HuH-7 (cell line): Measurements from ENCODE around the gene DHCR7.

Experiments used
- DNase-seq: peaks from one replicate; pipeline ENCODE4 v3.0.0; 2011; ENCODE audit warnings: low spot score

Gene DHCR7

GRCh38 chr11:71477641-71478527 lies 29.7 kb upstream of the DHCR7 start:
- DNase-seq: no peak

GRCh38 chr11:71476926-71477640 lies 28.9 kb upstream of the DHCR7 start:
- DNase-seq: no peak

GRCh38 chr11:71476031-71476430 lies 27.8 kb upstream of the DHCR7 start:
- no peak for DNase-seq

GRCh38 chr11:71474771-71475483 lies 26.7 kb upstream of the DHCR7 start:
- no peak for DNase-seq

GRCh38 chr11:71474141-71474770 lies 26.1 kb upstream of the DHCR7 start:
- DNase-seq: no peak

DNA sequence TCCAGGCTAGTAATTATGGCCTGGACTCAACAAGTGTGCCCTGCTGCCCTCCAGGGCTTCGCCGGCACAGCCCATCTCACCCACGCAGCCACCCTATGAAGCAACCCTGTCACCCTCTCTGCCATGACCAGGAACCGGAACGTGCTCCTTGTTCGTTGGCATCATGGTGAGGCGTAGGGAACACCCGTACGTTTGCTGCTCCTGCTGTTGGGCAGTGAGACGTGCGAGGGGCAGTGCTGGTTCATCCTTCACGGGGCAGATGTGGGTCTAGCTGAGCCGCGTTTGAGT lies 25.5 kb upstream of the DHCR7 start:
- DNase-seq: no peak

DNA sequence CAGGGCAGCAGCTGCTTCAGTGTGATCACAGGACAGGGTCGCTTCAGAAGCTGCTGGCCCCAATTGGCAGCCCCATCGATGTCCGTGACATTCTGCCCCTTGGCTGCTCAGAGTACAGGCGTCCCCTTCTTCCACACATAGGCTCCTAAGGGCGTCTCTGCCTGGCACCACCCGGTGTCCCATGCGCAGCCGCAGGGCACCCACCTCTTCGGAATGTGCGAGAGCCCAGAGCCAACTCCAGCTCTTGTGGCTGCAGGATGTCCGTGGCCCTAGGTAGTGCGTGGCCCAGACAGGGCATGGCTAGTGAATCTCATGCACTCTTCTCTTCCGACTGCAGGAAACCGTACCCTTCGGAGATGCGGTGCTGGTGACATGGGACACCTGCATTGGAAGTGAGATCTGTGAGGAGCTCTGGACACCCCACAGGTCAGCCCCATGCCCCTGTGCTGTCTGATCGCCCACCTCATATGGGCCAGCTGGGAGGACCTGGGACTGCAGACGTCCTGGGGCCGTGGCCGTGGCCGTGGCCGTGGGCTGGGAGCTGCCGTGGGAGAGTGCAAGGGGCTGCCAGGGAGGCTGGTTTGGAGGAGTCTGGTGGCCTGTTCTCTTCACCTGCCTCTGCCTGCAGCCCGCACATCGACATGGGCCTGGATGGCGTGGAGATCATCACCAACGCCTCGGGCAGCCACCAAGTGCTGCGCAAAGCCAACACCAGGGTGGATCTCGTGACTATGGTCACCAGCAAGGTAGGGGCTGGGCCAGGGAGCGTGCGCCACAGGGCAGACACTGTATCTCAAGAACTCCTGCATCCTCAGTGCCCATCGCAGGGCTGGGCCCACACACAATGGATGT lies 25.0 kb upstream of the DHCR7 start:
- no peak for DNase-seq

DNA sequence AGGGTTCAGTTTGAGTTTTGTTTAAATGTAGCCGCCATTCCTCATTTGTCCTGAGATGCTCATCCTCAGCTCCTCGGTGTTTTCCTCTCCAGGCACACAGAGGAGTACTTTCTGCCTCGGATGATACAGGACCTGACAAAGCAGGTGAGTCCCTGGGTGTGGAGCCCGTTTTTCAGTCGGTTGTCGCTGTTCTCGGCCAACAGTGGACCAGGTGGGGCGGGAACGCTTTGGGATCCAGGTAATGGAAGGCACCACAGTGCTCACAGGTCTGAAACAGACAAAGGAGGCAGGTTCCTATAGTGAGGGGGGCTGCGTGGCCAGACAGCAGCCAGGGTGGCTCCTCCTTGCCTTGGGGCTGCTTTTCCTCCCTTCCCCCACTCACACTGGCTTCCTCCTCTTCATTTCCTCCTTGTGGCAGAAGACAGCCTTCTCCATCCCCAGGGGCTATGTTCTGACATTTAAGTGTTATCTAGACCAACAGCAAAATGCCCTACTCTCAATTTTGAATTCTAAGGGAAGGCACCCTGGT lies 24.2 kb upstream of the DHCR7 start:
- DNase-seq: no peak

DNA sequence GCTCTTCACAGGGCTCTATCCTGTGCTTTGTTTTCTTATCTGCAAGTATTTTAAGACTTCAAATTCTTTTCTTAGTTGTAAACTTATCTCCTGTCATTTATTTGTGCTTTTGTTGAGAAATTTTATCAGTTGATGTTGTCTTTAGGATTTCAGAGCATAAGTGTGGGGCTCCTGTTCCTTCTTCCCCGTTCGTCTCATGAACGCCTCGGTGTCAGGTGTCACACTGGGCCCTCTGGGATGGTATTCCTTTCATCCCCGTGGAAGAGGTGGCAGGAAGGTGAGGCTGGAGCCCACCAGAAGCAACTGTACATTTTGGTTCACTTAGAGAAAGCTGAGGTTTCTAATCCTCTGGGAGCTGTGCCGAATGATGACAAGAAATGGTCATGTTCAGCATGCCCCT lies 22.8 kb upstream of the DHCR7 start:
- no peak for DNase-seq

DNA sequence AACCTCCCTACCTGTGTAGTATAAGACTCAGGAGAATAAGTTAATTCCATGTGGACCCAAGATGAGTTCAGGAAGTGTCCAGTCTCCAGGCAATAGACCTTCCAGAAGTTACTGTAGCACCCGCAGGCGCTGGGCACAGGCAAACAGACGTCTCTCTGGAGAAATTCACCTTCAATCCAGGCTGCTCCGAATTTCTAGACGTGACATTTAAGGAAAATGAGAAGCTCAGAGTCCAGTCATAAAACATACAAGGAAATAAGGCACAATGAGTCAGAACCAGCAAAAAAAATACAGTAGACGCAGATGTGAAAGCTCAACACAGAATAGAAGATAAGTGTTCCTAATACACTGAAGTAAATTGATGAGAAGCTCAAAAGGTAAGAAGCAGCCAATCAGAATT lies 19.0 kb upstream of the DHCR7 start:
- no peak for DNase-seq

GRCh38 chr11:71466358-71466757 lies 18.2 kb upstream of the DHCR7 start:
- DNase-seq: no peak

DNA sequence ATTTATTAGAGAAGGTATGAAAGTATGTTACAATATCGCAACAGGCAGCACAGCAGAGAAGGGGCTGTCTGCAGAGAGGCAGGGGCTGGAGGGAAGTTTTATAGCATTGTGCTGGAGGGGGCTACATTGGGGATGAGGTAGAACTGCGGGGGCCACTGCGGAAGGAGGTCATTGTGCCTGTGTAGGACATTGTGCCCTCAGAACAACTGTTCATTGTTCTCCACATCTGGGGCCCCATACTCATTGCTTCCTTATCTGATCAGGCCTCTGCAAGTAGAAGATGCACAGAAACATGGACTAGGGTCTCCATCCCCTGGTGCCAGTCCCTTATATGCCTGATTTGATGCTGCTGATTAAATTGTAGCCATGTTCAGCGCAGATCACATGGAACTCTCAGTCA lies 16.9 kb upstream of the DHCR7 start:
- no peak for DNase-seq

- DNase-seq: no peak
These were observed 15.4 kb upstream of the DHCR7 start for GRCh38 chr11:71463331-71464211.

GRCh38 chr11:71462726-71463125 lies 14.5 kb upstream of the DHCR7 start:
- no peak for DNase-seq

DNA sequence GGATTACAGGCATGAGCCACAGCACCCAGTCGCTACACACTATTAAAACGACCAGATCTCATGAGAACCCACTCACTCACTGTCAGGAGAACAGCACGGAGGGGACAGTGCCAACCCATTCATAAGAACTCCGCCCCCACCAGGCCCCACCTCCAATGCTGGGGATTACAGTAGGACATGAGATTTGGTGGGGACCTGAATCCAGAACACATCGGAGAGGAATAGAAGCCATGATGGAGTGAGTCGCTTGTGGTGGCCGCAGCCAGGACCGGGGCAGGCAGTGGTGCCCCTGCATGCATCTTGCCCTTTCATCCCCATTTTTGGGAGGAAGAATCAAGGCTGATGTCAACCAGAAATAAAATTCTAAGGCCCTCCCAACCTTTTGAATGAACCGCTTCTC lies 13.5 kb upstream of the DHCR7 start:
- DNase-seq: no peak

DNA sequence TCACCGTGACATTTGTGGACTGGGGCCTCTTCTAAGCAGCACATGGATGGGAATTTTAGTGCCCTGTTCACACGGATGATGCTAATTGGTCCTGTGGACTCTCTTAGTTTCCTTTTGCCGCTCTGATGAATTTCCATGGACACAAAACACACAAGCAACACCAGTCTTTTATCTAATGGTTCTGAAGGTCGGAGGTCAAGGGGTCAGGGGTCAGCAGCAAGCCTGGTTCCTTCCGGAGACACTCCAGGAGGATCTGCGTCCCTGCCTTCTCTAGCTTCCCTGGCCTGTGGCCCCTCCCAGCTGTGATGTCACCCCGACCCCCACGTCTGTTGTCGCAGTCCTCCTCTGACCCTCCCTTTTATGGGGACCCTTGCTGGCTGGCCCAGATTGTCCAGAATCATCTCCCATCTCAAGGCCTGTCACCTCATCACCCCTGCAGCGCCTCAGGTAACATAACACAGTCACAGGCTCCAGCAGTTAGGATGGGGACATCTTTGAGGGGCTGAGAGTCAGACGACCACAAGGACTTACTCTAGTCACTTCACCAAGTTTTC lies 11.7 kb upstream of the DHCR7 start:
- no peak for DNase-seq

DNA sequence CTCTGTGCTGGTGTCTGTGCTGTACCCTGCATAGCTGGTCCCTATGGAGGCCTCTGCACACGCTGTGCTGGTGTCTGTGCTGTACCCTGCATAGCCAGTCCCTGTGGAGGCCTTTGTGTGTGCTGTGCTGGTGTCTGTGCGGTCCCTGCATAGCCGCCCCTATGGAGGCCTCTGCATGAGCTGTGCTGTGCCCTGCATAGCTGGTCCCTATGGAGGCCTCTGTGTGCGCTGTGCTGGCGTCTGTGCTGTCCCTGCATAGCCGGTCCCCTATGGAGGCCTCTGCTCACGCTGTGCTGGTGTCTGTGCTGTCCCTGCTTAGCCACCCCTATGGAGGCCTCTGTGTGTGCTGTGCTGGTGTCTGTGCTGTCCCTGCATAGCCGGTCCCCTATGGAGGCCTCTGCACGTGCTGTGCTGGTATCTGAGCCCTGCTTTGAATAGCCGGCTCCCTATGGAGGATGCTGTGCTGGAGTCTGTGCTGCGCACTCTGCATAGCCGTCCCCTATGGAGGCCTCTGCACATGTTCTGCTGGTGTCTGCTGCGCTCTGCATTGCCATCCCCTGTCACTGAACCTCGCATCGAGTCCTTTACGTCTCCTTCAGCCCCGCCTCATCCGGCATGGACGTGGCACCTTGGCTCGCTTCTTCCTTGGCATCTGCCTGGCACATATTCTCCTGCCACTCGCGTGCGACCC lies 11.0 kb upstream of the DHCR7 start:
- DNase-seq: no peak

- no peak for DNase-seq
These were observed 10.2 kb upstream of the DHCR7 start for GRCh38 chr11:71458146-71459070.
